RWPE2 (cell line): ENCODE measurements around the gene CAPZB.
A peak's percentile ranks its signal among the peaks of the same experiment; 100 is the strongest.

Experiments
- ATAC-seq: fragments of 200-7000 bp; cut with Tn5 transposase; 3 replicates; pipeline ENCODE4 v1.9.1; 2021; ENCODE audit warnings: low read depth
- DNase-seq: peaks from one replicate; pipeline ENCODE4 v3.0.0-alpha.2; 2020; ENCODE audit warnings: low spot score
- H3K27ac ChIP-seq: fragments of 450-650 bp; 2 replicates; pipeline ENCODE4 v1.5.1; 2017; ENCODE audit warnings: mild to moderate bottlenecking; ENCODE audit not compliant: poor library complexity, severe bottlenecking
- H3K27me3 ChIP-seq: fragments of 250-450 bp; sonication (Bioruptor Pico); 2 replicates; pipeline ENCODE4 v1.5.1; 2021; ENCODE audit warnings: mild to moderate bottlenecking, moderate library complexity; ENCODE audit not compliant: insufficient read depth, poor library complexity, severe bottlenecking
- H3K36me3 ChIP-seq: fragments of 250-450 bp; sonication (Bioruptor Pico); 2 replicates; pipeline ENCODE4 v1.5.1; 2020; ENCODE audit warnings: low read depth, mild to moderate bottlenecking, moderate library complexity
- H3K4me1 ChIP-seq: fragments of 250-450 bp; sonication (Bioruptor Pico); 2 replicates; pipeline ENCODE4 v1.5.1; 2021; ENCODE audit warnings: mild to moderate bottlenecking, moderate library complexity; ENCODE audit not compliant: insufficient read depth, poor library complexity, severe bottlenecking
- H3K4me3 ChIP-seq: fragments of 250-450 bp; sonication (Bioruptor Pico); 2 replicates; pipeline ENCODE4 v1.5.1; 2021; ENCODE audit warnings: mild to moderate bottlenecking, moderate library complexity; ENCODE audit not compliant: severe bottlenecking
- H3K9me3 ChIP-seq: fragments of 250-450 bp; sonication (Bioruptor Pico); 2 replicates; pipeline ENCODE4 v1.5.1; 2021; ENCODE audit warnings: mild to moderate bottlenecking, moderate library complexity; ENCODE audit not compliant: severe bottlenecking
- TF ChIP-seq, protein P1 (sequence below): fragments of 450-650 bp; IDR thresholded peaks from one replicate; pipeline ENCODE4 v1.5.1; 2017; ENCODE audit warnings: mild to moderate bottlenecking, moderate library complexity; ENCODE audit not compliant: poor library complexity, severe bottlenecking

CAPZB gene

GRCh38 chr1:19369396-19370090 lies 115.8 kb downstream of the CAPZB start:
- no peak overlapping the region for H3K27ac ChIP-seq
- TF ChIP-seq, protein P1, sequence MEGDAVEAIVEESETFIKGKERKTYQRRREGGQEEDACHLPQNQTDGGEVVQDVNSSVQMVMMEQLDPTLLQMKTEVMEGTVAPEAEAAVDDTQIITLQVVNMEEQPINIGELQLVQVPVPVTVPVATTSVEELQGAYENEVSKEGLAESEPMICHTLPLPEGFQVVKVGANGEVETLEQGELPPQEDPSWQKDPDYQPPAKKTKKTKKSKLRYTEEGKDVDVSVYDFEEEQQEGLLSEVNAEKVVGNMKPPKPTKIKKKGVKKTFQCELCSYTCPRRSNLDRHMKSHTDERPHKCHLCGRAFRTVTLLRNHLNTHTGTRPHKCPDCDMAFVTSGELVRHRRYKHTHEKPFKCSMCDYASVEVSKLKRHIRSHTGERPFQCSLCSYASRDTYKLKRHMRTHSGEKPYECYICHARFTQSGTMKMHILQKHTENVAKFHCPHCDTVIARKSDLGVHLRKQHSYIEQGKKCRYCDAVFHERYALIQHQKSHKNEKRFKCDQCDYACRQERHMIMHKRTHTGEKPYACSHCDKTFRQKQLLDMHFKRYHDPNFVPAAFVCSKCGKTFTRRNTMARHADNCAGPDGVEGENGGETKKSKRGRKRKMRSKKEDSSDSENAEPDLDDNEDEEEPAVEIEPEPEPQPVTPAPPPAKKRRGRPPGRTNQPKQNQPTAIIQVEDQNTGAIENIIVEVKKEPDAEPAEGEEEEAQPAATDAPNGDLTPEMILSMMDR: no peak
- no peaks in the 10 kb centered on the region for H3K9me3 ChIP-seq
- ATAC-seq (no peak), DNase-seq (no peak)
- no peaks in the 10 kb centered on the region for H3K27me3 ChIP-seq
- H3K4me3 ChIP-seq: no peak overlapping the region
- peaks cover 14% of the 10 kb centered on the region for H3K4me1 ChIP-seq
- H3K36me3 ChIP-seq: peaks cover 11% of the 10 kb centered on the region; the same call in 1 of the 2 replicates

GRCh38 chr1:19368964-19369363 lies 116.4 kb downstream of the CAPZB start:
- H3K27me3 ChIP-seq: no peaks in the 10 kb centered on the region
- ATAC-seq: no peak
- peaks cover 14% of the 10 kb centered on the region for H3K4me1 ChIP-seq

GRCh38 chr1:19368050-19368449 lies 117.3 kb downstream of the CAPZB start:
- no peak overlapping the region for H3K4me3 ChIP-seq
- peaks cover 14% of the 10 kb centered on the region for H3K4me1 ChIP-seq
- H3K36me3 ChIP-seq: peaks cover 11% of the 10 kb centered on the region; the same call in 1 of the 2 replicates
- H3K27ac ChIP-seq: peak overlapping the region; percentile 71
- ATAC-seq: no peak
- TF ChIP-seq, protein P1: no peak
- H3K9me3 ChIP-seq: no peaks in the 10 kb centered on the region
- no peak for DNase-seq
- no peaks in the 10 kb centered on the region for H3K27me3 ChIP-seq

More at GRCh38 chr1:19368964-19369363, 116.4 kb downstream of the CAPZB start:
- Histone ChIP-seq H3K4me3 (no peak overlapping the region), H3K27ac (peak overlapping the region; percentile 71), H3K9me3 (no peaks in the 10 kb centered on the region), H3K36me3 (peaks cover 11% of the 10 kb centered on the region; the same call in 1 of the 2 replicates)
- DNase-seq: no peak
- TF ChIP-seq, protein P1: no peak

DNA sequence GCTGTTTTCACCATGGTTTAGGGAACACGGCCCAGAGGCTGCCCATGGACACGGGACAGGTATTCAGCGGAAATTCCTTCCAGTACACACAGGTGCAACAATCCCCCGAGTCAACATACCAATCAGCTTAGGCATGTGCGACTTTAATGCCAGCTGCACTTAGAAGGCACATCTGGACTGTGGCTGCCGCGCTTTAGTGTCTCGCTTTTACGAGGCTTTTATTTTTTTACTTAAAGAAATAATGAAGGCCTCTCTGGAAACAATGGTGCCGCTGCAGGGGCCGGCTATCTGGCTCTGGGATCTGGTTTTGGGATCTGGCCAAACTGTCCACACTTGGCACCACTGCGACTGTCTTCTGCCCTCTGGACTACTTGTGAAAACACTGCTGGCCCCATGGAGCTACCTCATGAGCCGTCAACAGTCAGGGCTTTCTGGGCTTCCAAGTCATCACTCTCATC lies 117.7 kb downstream of the CAPZB start:
- H3K4me3 ChIP-seq: no peak overlapping the region
- H3K27me3 ChIP-seq: no peaks in the 10 kb centered on the region
- H3K27ac ChIP-seq: peak overlapping the region; percentile 71
- peaks cover 18% of the 10 kb centered on the region for H3K4me1 ChIP-seq
- TF ChIP-seq, protein P1: no peak
- no peaks in the 10 kb centered on the region for H3K9me3 ChIP-seq
- DNase-seq (no peak), ATAC-seq (peak; percentile 86)
- H3K36me3 ChIP-seq: peaks cover 9% of the 10 kb centered on the region; the same call in 1 of the 2 replicates
